Measurements from ENCODE around the gene PNCK. TPM values are rescaled to one million over a fixed set of nuclear protein-coding genes. Genes with fewer than 3 reads are reported as not detected.

Gene PNCK
- total RNA-seq, 1 donor from 2014 or later, result 0.43 TPM

GRCh38 chrX:153636716-153637115 is 36.9 kb downstream of the PNCK start:
- H3K9me3 Mint-ChIP-seq, result no peaks in the 10 kb centered on the region
- H3K27me3 Mint-ChIP-seq (ENCODE audit: low read depth), result peaks cover 9% of the 10 kb centered on the region
- peaks cover 4% of the 10 kb centered on the region for H3K4me1 Mint-ChIP-seq (ENCODE audit: low read depth)
- intact Hi-C loops (cut with micrococcal nuclease), result no loop called here
- no peak overlapping the region for H3K27ac Mint-ChIP-seq
- H3K4me3 Mint-ChIP-seq (ENCODE audit: low read depth), result no peak overlapping the region
- DNase-seq (ENCODE audit: low spot score), result no peak
- H3K36me3 Mint-ChIP-seq (ENCODE audit: low read depth), result no peaks in the 10 kb centered on the region

GRCh38 chrX:153635788-153636668 is 37.6 kb downstream of the PNCK start:
- intact Hi-C loops (cut with micrococcal nuclease), result no loop called here
- no peak for DNase-seq (ENCODE audit: low spot score)
- Mint-ChIP-seq H3K27me3 (ENCODE audit: low read depth) (peaks cover 7% of the 10 kb centered on the region), H3K4me3 (ENCODE audit: low read depth) (no peak overlapping the region), H3K4me1 (ENCODE audit: low read depth) (no peaks in the 10 kb centered on the region), H3K9me3 (no peaks in the 10 kb centered on the region), H3K36me3 (ENCODE audit: low read depth) (no peaks in the 10 kb centered on the region), H3K27ac (no peak overlapping the region)

- H3K27me3 Mint-ChIP-seq (ENCODE audit: low read depth), result peaks cover 5% of the 10 kb centered on the region
- no peaks in the 10 kb centered on the region for H3K4me1 Mint-ChIP-seq (ENCODE audit: low read depth)
- no peak for DNase-seq (ENCODE audit: low spot score)
- no peak overlapping the region for H3K27ac Mint-ChIP-seq
- intact Hi-C loops (cut with micrococcal nuclease), result no loop called here
- H3K36me3 Mint-ChIP-seq (ENCODE audit: low read depth), result no peaks in the 10 kb centered on the region
- no peaks in the 10 kb centered on the region for H3K9me3 Mint-ChIP-seq
- no peak overlapping the region for H3K4me3 Mint-ChIP-seq (ENCODE audit: low read depth)
Observed at GRCh38 chrX:153635388-153635787, 38.2 kb downstream of the PNCK start.

DNA sequence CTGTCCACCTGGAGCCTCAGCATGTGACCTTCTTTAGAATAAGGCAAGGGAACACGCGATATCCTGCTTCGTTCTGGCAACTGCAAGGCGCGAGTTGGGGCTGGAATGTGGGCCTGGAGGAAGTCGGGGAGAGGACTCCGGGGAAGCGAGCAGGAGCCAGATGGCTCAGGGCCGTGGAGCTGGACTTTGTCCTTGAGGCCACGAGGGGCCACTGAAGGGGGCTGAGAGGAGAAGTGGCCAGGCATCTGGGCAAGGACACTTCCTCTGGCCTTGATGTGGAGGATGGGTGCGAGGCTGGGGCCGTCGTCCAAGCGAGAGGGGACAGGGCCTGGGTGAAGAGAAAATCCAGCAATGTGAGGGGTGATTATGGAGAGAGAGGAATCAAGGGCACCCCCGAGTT is 38.8 kb downstream of the PNCK start:
- DNase-seq (ENCODE audit: low spot score), result no peak
- no peak overlapping the region for H3K4me3 Mint-ChIP-seq (ENCODE audit: low read depth)
- no peak overlapping the region for H3K27ac Mint-ChIP-seq
- no peaks in the 10 kb centered on the region for H3K4me1 Mint-ChIP-seq (ENCODE audit: low read depth)
- H3K36me3 Mint-ChIP-seq (ENCODE audit: low read depth), result no peaks in the 10 kb centered on the region
- no peaks in the 10 kb centered on the region for H3K9me3 Mint-ChIP-seq
- intact Hi-C loops (cut with micrococcal nuclease), result no loop called here
- peaks cover 5% of the 10 kb centered on the region for H3K27me3 Mint-ChIP-seq (ENCODE audit: low read depth)

- intact Hi-C loops (cut with micrococcal nuclease), result no loop called here
- no peak for DNase-seq (ENCODE audit: low spot score)
- H3K4me1 Mint-ChIP-seq (ENCODE audit: low read depth), result no peaks in the 10 kb centered on the region
- H3K36me3 Mint-ChIP-seq (ENCODE audit: low read depth), result no peaks in the 10 kb centered on the region
- peaks cover 5% of the 10 kb centered on the region for H3K27me3 Mint-ChIP-seq (ENCODE audit: low read depth)
- no peak overlapping the region for H3K4me3 Mint-ChIP-seq (ENCODE audit: low read depth)
- no peaks in the 10 kb centered on the region for H3K9me3 Mint-ChIP-seq
- H3K27ac Mint-ChIP-seq, result no peak overlapping the region
Observed at GRCh38 chrX:153634236-153634635, 39.4 kb downstream of the PNCK start.

DNA sequence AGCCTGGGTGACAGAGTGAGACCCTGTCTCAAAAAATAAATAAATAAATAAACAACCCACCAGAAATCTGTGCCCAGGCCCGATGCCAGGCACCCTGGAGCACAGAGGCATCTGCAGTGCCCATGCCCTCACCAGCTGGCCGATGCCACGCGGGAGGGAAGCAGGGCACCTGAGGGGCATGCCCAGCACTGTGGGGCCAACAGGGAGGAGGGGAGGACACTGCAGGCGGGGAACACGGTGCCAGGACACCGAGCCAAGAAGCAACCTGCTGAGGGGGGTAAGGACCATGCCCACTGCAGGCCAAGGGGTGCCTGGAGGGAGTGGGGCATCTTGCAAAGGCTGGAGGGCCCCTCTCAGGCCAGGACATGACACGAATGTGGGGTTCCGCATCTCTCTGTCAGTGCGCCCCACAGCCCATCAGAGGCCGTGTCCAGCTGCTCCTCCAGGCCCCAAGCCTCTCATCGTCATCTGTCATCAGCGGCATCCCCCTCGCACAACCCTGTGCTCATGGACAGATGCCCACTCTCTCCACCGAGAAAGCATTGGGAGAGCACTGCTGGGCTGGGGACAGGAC is 39.9 kb downstream of the PNCK start:
- no peaks in the 10 kb centered on the region for H3K36me3 Mint-ChIP-seq (ENCODE audit: low read depth)
- intact Hi-C loops (cut with micrococcal nuclease), result no loop called here
- H3K27ac Mint-ChIP-seq, result no peak overlapping the region
- H3K4me1 Mint-ChIP-seq (ENCODE audit: low read depth), result no peaks in the 10 kb centered on the region
- no peak overlapping the region for H3K4me3 Mint-ChIP-seq (ENCODE audit: low read depth)
- H3K27me3 Mint-ChIP-seq (ENCODE audit: low read depth), result peaks cover 5% of the 10 kb centered on the region
- DNase-seq (ENCODE audit: low spot score), result no peak
- no peaks in the 10 kb centered on the region for H3K9me3 Mint-ChIP-seq

DNA sequence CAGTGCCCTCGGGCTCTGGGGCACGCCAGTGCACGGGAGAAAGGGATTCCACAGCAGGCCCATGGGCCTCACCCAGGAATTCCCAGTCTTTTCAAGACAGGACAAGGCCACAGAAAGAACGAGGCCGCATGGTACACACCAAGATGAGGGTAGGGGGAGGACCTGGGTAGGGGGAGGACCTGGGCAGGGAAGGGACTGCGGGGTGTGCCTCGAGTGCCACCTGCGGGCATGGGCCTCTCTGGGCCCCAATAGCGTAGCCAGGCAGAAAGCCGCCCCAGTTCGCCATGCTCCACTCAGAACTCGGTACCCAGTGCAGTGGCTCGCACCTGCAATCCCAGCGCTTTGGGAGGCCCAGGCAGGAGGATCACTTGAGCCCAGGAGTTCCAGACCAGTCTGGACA is 40.6 kb downstream of the PNCK start:
- no peaks in the 10 kb centered on the region for H3K4me1 Mint-ChIP-seq (ENCODE audit: low read depth)

GRCh38 chrX:153632595-153632946 is 41.0 kb downstream of the PNCK start:
- Mint-ChIP-seq H3K36me3 (ENCODE audit: low read depth) (no peaks in the 10 kb centered on the region), H3K4me3 (ENCODE audit: low read depth) (no peak overlapping the region), H3K27ac (no peak overlapping the region), H3K9me3 (no peaks in the 10 kb centered on the region), H3K4me1 (ENCODE audit: low read depth) (no peaks in the 10 kb centered on the region), H3K27me3 (ENCODE audit: low read depth) (peaks cover 5% of the 10 kb centered on the region)
- intact Hi-C loops (cut with micrococcal nuclease), result no loop called here
- DNase-seq (ENCODE audit: low spot score), result no peak

More for the DNA sequence above, 40.6 kb downstream of the PNCK start:
- no peak for DNase-seq (ENCODE audit: low spot score)
- no peaks in the 10 kb centered on the region for H3K36me3 Mint-ChIP-seq (ENCODE audit: low read depth)
- H3K27ac Mint-ChIP-seq, result no peak overlapping the region
- H3K9me3 Mint-ChIP-seq, result no peaks in the 10 kb centered on the region
- intact Hi-C loops (cut with micrococcal nuclease), result no loop called here
- peaks cover 5% of the 10 kb centered on the region for H3K27me3 Mint-ChIP-seq (ENCODE audit: low read depth)
- no peak overlapping the region for H3K4me3 Mint-ChIP-seq (ENCODE audit: low read depth)

GRCh38 chrX:153631907-153632594 is 41.6 kb downstream of the PNCK start:
- intact Hi-C loops (cut with micrococcal nuclease), result no loop called here
- DNase-seq (ENCODE audit: low spot score), result no peak
- Mint-ChIP-seq H3K9me3 (no peaks in the 10 kb centered on the region), H3K27me3 (ENCODE audit: low read depth) (peaks cover 5% of the 10 kb centered on the region), H3K4me1 (ENCODE audit: low read depth) (no peaks in the 10 kb centered on the region), H3K4me3 (ENCODE audit: low read depth) (no peak overlapping the region), H3K36me3 (ENCODE audit: low read depth) (no peaks in the 10 kb centered on the region), H3K27ac (no peak overlapping the region)

DNA sequence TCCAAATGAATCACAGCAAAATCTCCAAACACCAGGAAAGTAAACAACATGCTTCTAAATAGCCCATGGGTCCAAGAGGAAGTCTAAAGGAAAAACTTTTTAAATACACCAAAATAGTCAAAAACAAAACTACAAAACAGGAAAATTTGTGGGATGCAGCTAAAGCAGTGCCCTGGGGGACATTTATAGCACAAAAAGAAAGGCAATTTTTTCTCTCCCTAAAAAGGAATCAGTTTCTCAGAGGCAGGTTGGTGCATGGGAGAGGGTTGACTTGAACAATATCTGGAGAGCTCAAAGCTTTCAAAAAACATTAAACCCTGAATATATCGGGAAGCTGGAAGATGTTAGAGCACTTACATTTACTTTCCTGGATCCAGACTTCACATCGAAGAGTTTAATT is 42.3 kb downstream of the PNCK start:
- no peaks in the 10 kb centered on the region for H3K9me3 Mint-ChIP-seq
- H3K27me3 Mint-ChIP-seq (ENCODE audit: low read depth), result peaks cover 5% of the 10 kb centered on the region
- no peak overlapping the region for H3K4me3 Mint-ChIP-seq (ENCODE audit: low read depth)
- DNase-seq (ENCODE audit: low spot score), result no peak
- H3K4me1 Mint-ChIP-seq (ENCODE audit: low read depth), result no peaks in the 10 kb centered on the region
- intact Hi-C loops (cut with micrococcal nuclease), result no loop called here
- no peak overlapping the region for H3K27ac Mint-ChIP-seq
- H3K36me3 Mint-ChIP-seq (ENCODE audit: low read depth), result no peaks in the 10 kb centered on the region

DNA sequence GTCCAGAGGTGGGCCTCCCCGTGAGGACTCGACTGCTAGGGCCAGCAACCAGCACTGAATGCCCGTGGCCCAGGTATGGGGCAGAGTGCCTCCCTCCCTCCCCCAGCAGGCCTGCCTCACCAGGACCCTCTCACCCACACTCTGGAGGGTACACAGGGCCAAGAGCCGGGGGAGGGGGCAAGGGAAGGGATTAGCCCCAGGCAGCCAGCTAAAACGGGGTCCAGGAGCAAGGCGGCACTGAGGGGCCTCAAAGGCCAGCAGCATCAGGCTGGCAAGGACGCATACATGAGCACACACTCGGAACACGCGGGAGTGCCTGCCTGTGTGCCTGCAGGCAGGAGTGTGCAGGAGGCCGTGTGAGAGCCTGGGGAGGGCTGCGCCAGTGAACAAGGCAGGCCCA is 44.9 kb downstream of the PNCK start:
- no peak overlapping the region for H3K27ac Mint-ChIP-seq
- intact Hi-C loops (cut with micrococcal nuclease), result no loop called here
- no peaks in the 10 kb centered on the region for H3K4me1 Mint-ChIP-seq (ENCODE audit: low read depth)
- H3K27me3 Mint-ChIP-seq (ENCODE audit: low read depth), result peaks cover 5% of the 10 kb centered on the region
- H3K36me3 Mint-ChIP-seq (ENCODE audit: low read depth), result no peaks in the 10 kb centered on the region
- no peak overlapping the region for H3K4me3 Mint-ChIP-seq (ENCODE audit: low read depth)
- H3K9me3 Mint-ChIP-seq, result no peaks in the 10 kb centered on the region
- no peak for DNase-seq (ENCODE audit: low spot score)

- no peaks in the 10 kb centered on the region for H3K36me3 Mint-ChIP-seq (ENCODE audit: low read depth)
- H3K27me3 Mint-ChIP-seq (ENCODE audit: low read depth), result peaks cover 5% of the 10 kb centered on the region
- H3K4me3 Mint-ChIP-seq (ENCODE audit: low read depth), result no peak overlapping the region
- no peak overlapping the region for H3K27ac Mint-ChIP-seq
- intact Hi-C loops (cut with micrococcal nuclease), result no loop called here
- no peaks in the 10 kb centered on the region for H3K4me1 Mint-ChIP-seq (ENCODE audit: low read depth)
- no peak for DNase-seq (ENCODE audit: low spot score)
- H3K9me3 Mint-ChIP-seq, result no peaks in the 10 kb centered on the region
Observed at GRCh38 chrX:153628129-153628528, 45.5 kb downstream of the PNCK start.

GRCh38 chrX:153627675-153628111 is 45.9 kb downstream of the PNCK start:
- no peak for DNase-seq (ENCODE audit: low spot score)
- Mint-ChIP-seq H3K27me3 (ENCODE audit: low read depth) (peaks cover 5% of the 10 kb centered on the region), H3K9me3 (no peaks in the 10 kb centered on the region), H3K27ac (no peak overlapping the region), H3K4me1 (ENCODE audit: low read depth) (no peaks in the 10 kb centered on the region), H3K4me3 (ENCODE audit: low read depth) (no peak overlapping the region), H3K36me3 (ENCODE audit: low read depth) (no peaks in the 10 kb centered on the region)
- intact Hi-C loops (cut with micrococcal nuclease), result no loop called here

All from activated T-helper 2 cell treated with anti-CD3 and anti-CD28 coated beads, Interferon-gamma antibody, Interleukin-2, Interleukin-4, amounts not matched to agents 10 μg/mL and 5 μg/mL and 100 μg/mL, durations not matched to agents 14 hours and 24 hours and 36 hours (primary cell).